Activated CD4-positive, CD25-positive, alpha-beta regulatory T cell treated with anti-CD3 and anti-CD28 coated beads, Interleukin-2, amount 50 U/mL, for 24 hours (primary cell): ENCODE measurements around the gene MPRIP.
A peak's percentile ranks its signal among the peaks of the same experiment; 100 is the strongest.
"Not testable (repeated sequence)": the region's sequence is repeated elsewhere in the genome, so short reads cannot be mapped to it uniquely, and the experiment has no call there.

ENCODE experiments used
- ATAC-seq, 2 donors: fragments of 150-1000 bp; cut with Tn5 transposase; one replicate each; pipeline ENCODE4 v1.10.0; 2021; ENCODE audit warnings: mild to moderate bottlenecking in 1 of 2, moderate library complexity in 1 of 2

Gene MPRIP

DNA sequence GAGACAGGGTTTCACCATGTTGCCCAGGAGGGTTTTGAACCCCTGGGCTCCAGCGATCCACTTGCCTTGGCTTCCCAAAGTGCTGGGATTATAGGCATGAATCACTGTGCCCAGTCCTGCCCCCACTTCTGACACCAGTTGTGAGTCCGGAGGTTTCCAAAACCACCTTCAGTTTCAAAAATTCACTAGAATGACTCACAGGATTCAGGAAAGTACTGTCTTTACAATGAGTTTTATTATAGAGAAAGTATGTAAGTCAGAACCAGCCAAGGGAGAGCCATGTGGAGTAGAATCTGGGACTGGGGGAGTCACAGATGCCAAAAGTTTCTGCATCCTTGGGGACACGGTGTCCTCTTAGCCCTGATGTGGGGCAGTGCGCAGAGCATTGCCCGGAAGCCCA lies 108.8 kb downstream of the MPRIP start:
- ATAC-seq, result peak; percentile 21 to 37

DNA sequence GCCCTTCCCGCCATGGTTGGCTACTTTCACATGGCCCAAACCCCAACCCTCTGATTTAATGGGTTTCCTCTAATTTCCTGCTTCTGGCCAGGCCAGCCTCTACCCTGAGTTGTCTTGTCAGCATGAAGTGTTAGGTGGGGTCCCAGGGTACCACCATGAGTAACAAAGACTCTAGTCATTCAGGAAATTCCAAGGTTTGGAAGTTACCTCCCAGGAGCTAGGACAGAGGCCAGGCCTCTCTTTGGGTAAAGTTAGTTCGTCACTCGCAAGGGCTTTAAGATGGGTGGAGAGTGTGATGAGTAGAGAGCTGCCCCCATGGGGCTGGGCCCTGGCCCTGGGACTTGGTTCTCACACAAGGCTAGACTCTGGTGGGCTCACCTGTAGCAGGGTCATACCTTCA lies 109.3 kb downstream of the MPRIP start:
- ATAC-seq, result no peak

DNA sequence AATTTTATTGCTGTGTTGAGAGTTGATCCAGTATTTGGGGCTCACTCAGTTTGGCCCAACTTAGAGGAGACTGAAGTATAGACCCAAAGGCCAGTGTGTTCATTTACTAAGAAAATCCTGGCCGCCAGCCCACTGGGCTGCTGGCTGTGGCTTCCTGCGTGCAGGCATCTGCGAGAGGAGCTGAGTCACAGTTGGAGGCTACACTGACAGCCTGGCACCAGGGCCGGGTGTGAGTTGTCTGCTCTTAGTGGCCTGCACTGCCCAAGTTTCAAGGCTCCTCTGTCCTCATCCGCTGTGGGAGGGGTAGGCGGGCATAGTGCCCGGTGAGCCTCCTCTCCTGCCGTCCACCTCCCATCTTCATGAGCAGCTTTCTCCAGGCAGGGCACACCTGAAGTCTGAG lies 109.7 kb downstream of the MPRIP start:
- peak in 1 of 2 donors; percentile 47 for ATAC-seq

DNA sequence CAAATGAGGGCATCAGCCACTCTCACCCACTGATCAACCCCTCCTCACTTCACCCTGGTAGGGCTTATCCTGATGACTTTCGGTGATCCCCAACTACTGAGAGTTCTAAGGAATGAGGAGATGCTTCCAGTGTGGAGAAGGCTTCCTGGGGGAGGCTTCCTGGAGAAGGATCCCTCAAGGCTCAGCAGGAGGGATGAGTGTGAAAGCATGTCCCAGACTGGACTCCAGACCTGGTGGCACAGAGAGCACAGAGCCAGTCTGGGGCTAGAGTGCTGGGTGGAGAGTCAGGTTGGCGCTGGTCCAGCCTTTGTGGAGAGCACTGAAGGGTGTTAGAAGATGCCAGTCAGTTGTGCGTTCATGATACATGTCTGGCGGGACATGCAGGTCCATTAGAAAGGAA lies 110.1 kb downstream of the MPRIP start:
- ATAC-seq, result no peak

DNA sequence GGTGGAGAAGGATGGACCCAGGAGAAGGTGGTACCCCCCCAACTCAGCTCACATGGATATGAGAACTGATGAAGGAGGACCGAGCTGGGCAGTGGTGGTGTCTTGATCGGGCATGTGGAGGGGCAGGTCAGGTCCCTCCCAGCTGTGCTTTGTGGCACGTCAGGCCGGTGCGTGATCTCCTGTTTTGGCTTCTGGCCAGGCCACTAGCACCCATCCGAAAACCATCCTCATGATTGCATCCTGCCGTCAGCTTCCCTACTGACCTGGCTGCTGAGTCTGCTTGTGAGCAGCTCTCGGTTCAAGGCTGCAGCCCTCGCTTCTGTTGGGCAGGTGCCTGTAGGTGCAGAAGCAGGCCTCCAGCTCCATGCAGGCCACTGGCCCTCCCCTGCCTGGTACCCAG lies 110.8 kb downstream of the MPRIP start:
- ATAC-seq, result no peak

DNA sequence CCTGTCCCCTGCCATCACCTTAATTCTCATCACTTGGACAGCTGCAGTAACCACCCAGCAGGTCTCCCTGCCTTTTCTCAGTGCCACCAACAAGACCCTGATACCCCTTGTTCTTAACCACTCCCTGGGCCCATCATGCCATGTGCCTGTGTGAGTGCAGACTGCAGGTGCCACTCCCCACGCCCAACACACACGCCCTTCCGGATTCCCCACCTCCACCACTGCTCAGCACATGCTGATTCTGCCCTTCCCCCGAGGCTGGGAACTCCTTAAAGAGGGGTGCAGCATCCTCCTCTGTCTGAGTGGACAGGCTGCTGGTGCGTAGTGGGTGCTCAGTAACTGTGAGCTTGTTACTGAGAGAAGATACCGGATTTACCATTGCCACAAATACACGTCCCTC lies 111.5 kb downstream of the MPRIP start:
- no peak for ATAC-seq

DNA sequence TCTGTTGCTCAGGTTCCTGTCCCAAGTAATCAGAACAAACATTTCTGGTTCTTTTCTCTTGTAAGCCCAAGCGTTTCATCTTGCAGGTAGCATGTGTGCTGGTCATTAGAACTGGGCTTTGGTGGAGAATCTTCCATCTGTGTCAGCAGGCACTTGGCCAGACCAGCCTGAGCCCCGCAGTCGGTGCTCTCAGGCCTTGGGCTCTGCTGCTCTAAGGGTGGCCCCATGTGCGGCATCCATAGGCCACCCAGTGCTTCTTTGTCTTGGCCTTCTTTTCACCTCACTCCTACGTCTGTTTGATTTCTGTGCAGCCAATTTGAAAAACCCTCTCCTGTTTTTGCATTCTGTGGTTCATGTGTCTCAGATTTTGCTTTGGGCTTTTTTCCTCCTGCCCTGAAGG lies 112.3 kb downstream of the MPRIP start:
- ATAC-seq, result no peak

DNA sequence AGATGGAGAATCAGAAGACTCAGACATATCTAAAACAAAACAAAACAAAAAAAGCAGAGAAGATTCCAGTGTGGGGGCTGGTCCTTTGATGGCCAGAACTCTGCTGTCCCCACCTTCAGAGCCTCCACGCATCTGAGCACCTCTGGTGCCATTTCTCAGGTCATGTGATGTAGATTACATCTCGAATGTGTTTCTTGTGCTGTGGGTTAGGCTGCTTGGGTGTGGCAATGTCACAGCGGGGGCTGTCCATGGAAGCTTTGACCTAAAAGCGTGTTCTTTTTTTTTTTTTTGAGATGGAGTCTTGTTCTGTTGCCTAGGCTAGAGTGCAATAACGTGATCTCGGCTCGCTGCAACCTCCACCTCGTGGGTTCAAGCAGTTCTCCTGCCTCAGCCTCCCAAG lies 112.7 kb downstream of the MPRIP start:
- ATAC-seq, result no peak

DNA sequence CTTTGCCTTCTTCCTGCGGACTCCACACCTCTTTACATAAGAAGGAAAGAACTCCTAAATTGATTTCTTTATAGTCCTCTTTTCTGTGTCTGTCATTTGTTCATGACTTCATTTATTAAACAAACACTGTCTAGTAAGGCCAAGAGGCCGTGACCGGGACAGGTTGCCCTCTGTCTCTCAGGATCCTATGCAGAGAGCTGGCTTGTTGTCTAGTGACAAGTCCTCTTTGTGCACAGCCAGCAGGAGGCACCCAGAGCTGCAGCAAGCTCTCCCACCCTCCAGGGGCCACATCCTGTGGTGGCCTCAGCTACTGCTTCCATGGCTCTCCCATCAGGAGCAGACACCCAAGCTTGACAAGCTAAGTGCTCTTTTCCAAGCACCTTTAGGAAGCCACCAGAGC lies 113.3 kb downstream of the MPRIP start:
- no peak for ATAC-seq

DNA sequence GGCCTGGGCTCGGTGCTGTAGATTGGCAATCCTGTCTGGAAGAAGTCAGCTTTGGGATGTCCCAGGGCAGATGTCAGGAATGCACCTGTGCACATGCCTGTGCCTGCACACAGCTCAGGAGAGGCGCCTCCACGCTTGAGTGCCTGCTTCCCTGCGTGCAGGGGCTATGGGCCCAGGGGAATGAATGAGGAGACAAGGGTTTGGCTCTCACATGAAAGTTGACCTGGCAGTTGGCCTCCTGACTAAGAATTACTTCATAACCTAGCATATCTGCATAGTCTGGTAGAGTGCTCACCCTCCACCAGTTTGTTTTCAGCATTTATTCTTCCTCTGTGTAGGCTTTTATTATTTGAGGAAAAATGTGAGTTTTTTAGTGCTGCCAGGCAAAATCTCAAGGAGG lies 113.8 kb downstream of the MPRIP start:
- no peak for ATAC-seq

DNA sequence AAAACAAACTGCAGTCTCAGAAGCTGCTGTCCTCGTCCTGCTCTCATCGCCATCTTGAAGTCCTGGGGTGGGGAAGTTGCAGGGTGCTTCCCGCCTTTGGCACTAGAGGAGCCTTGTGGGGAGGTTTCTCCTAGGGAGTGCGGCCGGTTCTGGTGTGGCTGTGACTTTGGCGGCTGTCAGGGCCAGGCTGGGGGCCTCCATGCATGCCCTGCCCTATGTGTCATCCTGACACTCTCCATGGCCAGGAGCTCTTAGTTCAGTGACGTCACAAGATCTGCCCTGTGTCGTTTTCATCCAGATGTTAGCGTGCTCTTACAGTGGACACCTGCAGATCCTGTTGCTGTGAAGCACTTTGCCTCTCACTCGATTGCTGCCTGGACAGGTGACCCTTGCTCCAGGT lies 114.3 kb downstream of the MPRIP start:
- no peak for ATAC-seq

DNA sequence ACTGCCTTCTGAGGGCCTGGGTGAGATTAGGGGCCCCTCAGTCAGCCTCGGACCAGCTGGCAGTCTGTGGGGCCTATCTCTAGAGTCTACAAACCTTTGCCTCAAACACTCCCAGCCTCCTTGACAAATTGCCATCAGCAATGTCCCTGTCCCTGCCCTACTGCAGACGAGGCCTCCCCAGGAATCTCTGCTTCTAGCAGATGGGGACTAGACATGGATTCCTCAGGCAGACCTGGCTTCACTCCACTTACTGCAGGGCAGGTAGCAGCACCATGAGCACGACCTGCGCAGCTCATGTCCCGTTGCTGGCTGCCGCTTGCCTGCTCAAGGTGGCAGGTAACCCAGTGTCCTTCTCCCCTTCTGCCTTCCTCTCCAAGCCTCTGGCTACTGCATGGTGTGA lies 114.8 kb downstream of the MPRIP start:
- no peak for ATAC-seq

DNA sequence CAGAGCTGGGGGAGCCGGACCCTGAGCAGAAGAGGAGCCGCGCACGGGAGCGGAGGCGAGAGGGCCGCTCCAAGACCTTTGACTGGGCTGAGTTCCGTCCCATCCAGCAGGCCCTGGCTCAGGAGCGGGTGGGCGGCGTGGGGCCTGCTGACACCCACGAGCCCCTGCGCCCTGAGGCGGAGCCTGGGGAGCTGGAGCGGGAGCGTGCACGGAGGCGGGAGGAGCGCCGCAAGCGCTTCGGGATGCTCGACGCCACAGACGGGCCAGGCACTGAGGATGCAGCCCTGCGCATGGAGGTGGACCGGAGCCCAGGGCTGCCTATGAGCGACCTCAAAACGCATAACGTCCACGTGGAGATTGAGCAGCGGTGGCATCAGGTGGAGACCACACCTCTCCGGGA lies 116.2 kb downstream of the MPRIP start:
- not testable (repeated sequence) for ATAC-seq

DNA sequence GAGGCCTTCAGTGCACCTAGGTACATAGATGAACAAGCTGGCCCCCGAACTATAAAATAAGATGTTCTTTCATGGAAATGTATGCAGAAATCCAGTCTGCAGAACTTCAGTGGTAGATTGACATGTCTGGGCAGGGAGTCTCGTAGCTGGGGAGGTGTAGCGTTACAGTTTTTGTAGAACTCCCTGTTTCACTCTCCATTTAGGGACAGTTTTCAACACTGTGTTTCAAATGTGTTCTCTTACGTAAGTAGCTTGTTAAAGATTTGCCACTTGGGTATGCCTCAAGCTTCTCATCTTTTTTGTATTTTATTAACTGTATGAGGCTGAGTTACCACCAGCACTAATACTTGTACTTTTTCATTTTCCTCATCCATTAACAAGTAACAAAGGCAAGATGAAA lies 117.3 kb downstream of the MPRIP start:
- no peak for ATAC-seq

DNA sequence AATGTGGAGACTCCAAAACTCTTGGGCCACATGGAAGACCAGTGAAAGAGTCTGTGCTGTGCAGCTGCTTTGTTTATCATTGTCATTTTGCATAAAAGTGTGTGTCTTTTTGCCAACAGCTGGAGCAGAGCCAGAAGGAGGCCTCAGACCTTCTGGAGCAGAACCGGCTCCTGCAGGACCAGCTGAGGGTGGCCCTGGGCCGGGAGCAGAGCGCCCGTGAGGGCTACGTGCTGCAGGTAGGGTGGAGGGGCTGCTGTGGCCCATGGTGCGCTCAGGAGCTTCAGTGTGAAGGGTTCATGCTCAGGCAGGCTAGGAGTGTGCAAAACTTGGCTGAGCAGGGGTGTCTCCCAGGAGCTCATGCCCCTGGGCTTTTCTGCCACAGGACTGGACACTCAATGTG lies 118.9 kb downstream of the MPRIP start:
- no peak for ATAC-seq

DNA sequence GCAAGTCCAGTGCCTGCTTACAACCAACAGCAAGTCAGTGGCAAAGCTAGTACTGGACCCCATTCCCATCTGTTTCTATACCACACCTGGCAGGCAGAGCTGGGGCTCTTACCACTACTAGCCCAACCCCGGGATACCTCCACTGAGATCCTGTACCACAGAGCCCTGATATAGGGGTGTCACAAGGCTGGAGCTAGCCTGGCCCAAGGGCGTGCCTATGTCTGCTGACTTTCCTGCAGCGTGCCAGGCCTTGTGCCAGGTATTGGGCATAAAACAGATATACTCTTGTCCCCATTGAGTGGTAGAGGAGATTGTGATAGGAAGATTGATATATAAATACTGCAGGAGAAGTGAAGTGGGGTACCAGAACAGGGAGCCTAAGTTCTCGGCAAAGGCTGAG lies 119.5 kb downstream of the MPRIP start:
- no peak for ATAC-seq

DNA sequence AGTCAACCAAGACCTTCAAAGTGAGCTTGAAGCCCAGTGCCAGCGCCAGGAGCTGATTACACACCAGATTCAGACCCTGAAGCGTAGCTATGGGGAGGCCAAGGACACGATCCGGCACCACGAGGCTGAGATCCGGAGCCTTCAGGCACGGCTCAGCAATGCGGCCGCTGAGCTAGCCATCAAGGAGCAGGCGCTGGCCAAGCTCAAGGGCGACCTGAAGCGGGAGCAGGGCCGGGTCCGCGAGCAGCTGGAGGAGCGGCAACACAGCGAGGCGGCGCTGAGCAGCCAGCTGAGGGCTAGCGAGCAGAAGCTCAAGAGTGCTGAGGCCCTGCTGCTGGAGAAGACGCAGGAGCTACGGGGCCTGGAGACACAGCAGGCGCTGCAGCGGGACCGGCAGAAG lies 121.9 kb downstream of the MPRIP start:
- no peak for ATAC-seq

DNA sequence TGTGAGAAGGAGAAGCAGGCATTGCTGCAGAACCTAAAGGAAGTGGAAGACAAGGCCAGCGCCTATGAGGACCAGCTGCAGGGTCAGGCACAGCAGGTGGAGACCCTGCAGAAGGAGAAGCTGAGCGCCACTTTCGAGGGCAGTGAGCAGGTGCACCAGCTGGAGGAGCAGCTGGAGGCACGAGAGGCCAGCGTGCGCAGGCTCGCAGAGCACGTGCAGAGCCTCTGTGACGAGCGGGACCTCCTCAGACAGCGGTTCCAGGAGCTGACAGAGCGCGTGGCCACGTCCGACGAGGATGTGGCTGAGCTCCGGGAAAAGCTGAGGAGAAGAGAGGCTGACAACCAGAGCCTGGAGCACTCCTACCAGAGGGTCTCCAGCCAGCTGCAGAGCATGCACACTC lies 122.4 kb downstream of the MPRIP start:
- no peak for ATAC-seq

DNA sequence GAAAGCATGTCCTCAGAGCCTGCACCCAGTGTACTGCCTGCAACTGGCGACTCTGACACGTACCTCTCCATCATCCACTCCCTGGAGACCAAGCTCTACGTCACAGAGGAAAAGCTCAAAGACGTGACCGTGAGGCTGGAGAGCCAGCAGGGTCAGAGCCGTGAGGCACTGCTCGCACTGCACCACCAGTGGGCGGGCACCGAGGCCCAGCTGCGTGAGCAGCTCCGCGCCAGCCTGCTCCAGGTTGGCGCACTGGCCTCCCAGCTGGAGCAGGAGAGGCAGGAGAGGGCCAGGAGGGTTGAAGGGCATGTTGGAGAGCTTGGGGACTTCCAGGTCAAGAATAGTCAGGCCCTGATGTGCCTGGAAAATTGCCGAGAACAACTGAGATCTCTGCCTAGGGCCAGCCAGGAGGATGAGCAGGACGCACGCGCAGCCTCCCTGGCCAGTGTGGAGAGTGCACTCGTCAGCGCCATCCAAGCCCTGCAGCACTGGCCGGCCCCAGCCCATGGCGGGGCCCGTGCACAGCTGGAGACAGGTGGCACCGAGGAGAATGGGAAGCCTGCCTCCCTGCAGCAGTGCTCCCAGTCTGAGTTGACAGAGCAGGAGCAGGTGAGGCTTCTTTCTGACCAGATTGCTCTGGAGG lies 123.5 kb downstream of the MPRIP start:
- no peak for ATAC-seq

DNA sequence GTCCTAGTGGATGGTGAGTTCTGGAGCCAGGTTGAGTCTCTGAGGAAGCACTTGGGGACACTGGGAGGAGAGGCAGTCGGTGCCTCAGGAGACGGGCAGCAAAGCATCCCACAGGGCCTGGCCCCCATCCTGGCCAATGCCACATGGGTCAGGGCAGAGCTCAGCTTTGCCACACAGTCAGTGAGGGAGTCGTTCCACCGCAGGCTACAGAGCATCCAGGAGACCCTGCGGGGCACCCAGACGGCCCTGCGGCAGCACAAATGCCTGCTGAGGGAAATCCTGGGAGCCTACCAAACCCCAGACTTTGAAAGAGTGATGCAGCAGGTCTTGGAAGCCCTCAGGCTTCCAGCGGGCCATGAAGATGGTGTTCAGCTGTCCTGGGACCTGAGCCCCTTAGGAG lies 124.2 kb downstream of the MPRIP start:
- no peak for ATAC-seq

DNA sequence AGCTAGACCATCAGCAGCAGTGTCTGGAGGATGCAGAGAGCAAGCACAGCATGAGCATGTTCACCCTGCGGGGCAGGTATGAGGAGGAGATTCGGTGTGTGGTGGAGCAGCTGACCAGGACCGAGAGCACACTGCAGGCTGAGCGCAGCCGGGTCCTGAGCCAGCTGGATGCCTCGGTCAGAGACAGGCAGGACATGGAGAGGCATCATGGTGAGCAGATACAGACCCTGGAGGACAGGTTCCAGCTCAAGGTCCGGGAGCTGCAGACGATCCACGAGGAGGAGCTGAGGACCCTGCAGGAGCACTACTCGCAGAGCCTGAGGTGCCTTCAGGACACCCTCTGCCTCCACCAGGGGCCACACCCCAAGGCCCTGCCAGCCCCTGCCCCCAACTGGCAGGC lies 125.1 kb downstream of the MPRIP start:
- ATAC-seq, result no peak

DNA sequence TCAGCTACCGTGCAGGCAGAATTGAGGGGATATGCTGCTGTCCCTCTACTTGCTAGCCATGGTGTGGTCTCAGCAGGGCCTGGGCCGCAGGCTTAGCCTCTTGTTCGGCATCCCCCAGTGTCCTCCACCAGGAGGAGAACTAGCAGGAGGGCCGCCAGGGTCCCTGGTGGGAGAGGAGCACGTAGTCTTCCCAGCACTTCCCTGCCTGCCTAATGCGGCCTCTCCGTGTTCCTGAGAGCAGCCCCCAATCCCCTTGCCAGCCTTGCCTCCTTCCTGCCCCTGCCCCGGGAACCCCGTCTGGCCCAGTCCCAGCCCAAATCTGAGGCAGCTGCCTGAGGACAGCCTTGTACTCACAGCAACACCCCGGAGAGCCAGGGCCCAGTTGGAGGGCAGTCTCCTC lies 125.7 kb downstream of the MPRIP start:
- ATAC-seq, result no peak

DNA sequence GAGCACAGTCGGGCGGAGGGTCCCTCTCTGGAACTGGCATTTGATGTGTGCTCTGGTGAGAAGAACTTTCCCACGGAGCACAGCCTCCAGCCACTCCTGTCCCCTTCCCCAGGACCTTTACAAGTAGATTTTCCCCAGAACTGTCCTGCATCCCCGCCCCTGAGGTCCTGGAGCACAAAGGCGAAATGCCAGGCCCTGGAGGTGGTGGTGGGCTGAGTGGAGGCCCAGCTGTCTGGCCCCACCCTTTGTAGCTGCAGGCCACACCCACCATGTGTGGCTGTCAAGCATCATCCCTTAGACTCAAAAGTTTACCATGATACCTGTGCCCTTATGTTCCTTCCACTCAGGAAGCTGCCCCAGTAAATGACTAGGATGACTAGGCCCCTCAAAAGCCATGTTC lies 126.1 kb downstream of the MPRIP start:
- no peak for ATAC-seq

DNA sequence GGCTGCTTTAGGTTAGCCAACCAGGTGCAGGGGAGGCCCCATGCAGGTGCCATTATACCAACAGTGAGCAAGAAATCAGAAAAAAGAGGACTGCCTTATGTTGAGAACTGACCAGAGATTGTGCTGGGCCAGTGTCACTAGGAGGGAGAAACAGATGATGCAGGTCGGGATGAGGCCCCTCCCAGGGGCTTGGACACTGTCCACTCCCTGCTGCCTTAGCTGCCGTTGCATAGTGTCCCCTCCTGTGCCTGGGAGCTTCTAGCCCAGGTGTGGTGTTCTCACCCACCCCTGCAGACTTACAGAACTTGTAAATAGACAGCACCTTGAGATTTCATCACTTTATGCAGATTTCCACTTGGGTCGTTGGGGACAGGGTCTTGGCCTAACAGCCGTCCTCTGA lies 127.1 kb downstream of the MPRIP start:
- ATAC-seq, result no peak

DNA sequence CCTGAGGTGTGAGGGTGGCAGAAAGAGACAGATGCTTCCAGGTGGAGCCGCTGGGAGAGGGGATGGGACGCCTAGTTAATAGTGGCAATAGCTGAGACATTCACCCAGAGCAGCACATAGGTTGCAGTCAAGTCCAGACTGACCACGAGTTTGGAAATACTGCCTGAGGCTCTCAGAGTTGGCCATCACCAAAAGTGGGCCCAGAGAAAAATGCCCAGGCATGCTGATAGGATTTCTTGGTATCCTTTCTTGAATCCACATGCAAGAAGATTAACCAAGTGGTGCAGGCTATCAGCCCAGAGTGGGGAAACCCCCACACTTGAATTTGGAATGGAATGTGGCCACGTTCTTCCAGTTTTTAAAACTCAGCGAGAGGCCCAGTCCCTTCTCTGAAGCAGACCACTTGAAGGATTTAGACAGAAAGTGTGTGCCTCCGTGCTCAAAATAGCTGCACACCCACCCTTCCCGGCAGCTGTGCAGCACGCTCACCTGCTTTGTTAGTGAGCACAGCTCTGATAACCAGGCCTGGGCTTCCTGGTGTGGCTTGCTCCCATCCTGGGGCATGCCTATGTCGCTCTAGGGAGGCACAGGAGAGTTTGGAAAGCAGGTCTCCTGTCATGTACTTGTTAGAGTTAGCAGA lies 128.2 kb downstream of the MPRIP start:
- no peak for ATAC-seq
